Keratinocyte (primary cell): ENCODE data around the gene NCEH1. TPM values are rescaled to one million over a fixed set of nuclear protein-coding genes. Genes with fewer than 3 reads are reported as not detected.

Source experiments
- DNase-seq: peaks from one replicate; pipeline ENCODE4 v3.0.0-alpha.2; 2011; ENCODE audit warnings: low read depth, missing footprints, low spot score
- FAIRE-seq: peaks from 2 replicates; lab custom pipeline; 2011; peaks lifted over from hg19 to GRCh38; lab: Jason Lieb, UNC
- H2AFZ ChIP-seq: 2 replicates; pipeline ENCODE4 v1.6.0; 2012; ENCODE audit warnings: low read length, control low read depth, inconsistent platforms; ENCODE audit not compliant: control insufficient read depth
- H3K27ac ChIP-seq: 2 replicates; pipeline ENCODE4 v1.5.1; 2011; ENCODE audit warnings: low read length; ENCODE audit not compliant: control insufficient read depth, insufficient read depth
- H3K27me3 ChIP-seq: 3 replicates; pipeline ENCODE4 v1.6.0; 2011; ENCODE audit warnings: low read length; ENCODE audit not compliant: control insufficient read depth, insufficient read depth; ENCODE audit errors: extremely low read depth
- H3K36me3 ChIP-seq, 2 experiments: 2 replicates in 1 of 2; 3 replicates in 1 of 2; pipeline ENCODE4 v1.5.1; 2011; ENCODE audit warnings: low read length in 2 of 2, mild to moderate bottlenecking in 1 of 2; ENCODE audit not compliant: control insufficient read depth in 2 of 2, insufficient read depth in 2 of 2; ENCODE audit errors: extremely low read depth in 1 of 2
- H3K4me1 ChIP-seq: 3 replicates; pipeline ENCODE4 v1.5.1; 2011; ENCODE audit warnings: low read length; ENCODE audit not compliant: control insufficient read depth, insufficient read depth; ENCODE audit errors: extremely low read depth
- H3K4me2 ChIP-seq: 3 replicates; pipeline ENCODE4 v1.6.0; 2011; ENCODE audit warnings: low read depth, low read length; ENCODE audit not compliant: control insufficient read depth, insufficient read depth; ENCODE audit errors: extremely low read depth
- H3K4me3 ChIP-seq, 3 experiments: fragments of 200-600 bp in 1 of 3; sonication (generic) in 1 of 3; 2 replicates in 2 of 3; 3 replicates in 1 of 3; pipeline ENCODE4 v1.5.1; 2011 to 2016; ENCODE audit warnings: low read length in 3 of 3, mild to moderate bottlenecking in 3 of 3, control low read depth in 2 of 3, inconsistent platforms in 1 of 3, low read depth in 1 of 3, mixed read lengths in 1 of 3, mixed run types in 1 of 3, moderate library complexity in 1 of 3; ENCODE audit not compliant: control insufficient read depth in 2 of 3, insufficient read depth in 2 of 3; ENCODE audit errors: extremely low read depth in 1 of 3
- H3K79me2 ChIP-seq: 2 replicates; pipeline ENCODE4 v1.6.0; 2012; ENCODE audit warnings: low read length; ENCODE audit not compliant: control insufficient read depth, insufficient read depth
- H3K9ac ChIP-seq: 3 replicates; pipeline ENCODE4 v1.6.0; 2011; ENCODE audit warnings: low read length; ENCODE audit not compliant: control insufficient read depth, insufficient read depth; ENCODE audit errors: extremely low read depth
- H3K9me1 ChIP-seq: 3 replicates; pipeline ENCODE4 v1.6.0; 2011; ENCODE audit warnings: low read length; ENCODE audit not compliant: control insufficient read depth, insufficient read depth; ENCODE audit errors: extremely low read depth
- H3K9me3 ChIP-seq: 2 replicates; pipeline ENCODE4 v1.5.1; 2012; ENCODE audit warnings: low read depth, low read length; ENCODE audit not compliant: control insufficient read depth
- H4K20me1 ChIP-seq: 3 replicates; pipeline ENCODE4 v1.6.0; 2011; ENCODE audit warnings: low read length; ENCODE audit not compliant: control insufficient read depth, insufficient read depth; ENCODE audit errors: extremely low read depth
- EZH2 ChIP-seq: IDR thresholded peaks from one replicate; pipeline ENCODE4 v1.6.1; 2012; ENCODE audit warnings: inconsistent platforms, mild to moderate bottlenecking, low read length, moderate library complexity
- dilution Hi-C: fragments of 300-500 bp; cut with MboI; formaldehyde crosslinking; loops from one replicate; pipeline ENCODE4 v1.7.0; 2020; ENCODE audit warnings: low sequenced_read_pairs; ENCODE audit not compliant: extremely low pct_ligation_motif_present
- polyA plus RNA-seq, 5 experiments: library from polyadenylated mRNA; depleted of rRNA in 3 of 5; stranded (reverse) in 3 of 5; stranded (forward) in 1 of 5; unstranded in 1 of 5; fragments of >200 nt; gene quantifications; 1 replicate in 1 of 5; 2 replicates in 3 of 5; 3 replicates in 1 of 5; pipeline versions ENCODE4 v1.2.1 to v1.2.3, GENCODE V29; 2011 to 2012; ENCODE audit warnings: missing spikeins in 2 of 5, low read depth in 1 of 5, low replicate concordance in 1 of 5
- TF ChIP-seq, protein P1 (sequence below), 3 experiments: IDR thresholded peaks in 1 of 3; conservative IDR thresholded peaks in 1 of 3; optimal IDR thresholded peaks in 1 of 3; 2 replicates in 2 of 3; 3 replicates in 1 of 3; pipeline versions ENCODE3 to v1.5.1; 2011; ENCODE audit warnings: low read length in 3 of 3, mild to moderate bottlenecking in 3 of 3, moderate library complexity in 2 of 3, control low read depth in 1 of 3, inconsistent platforms in 1 of 3; ENCODE audit not compliant: insufficient read depth in 2 of 3; ENCODE audit errors: extremely low read depth in 1 of 3

The NCEH1 gene
- polyA plus RNA-seq, 1 donor (not counting 4 experiments of a cell fraction or from before 2014, with no cell fraction given), result 13.2 TPM

DNA sequence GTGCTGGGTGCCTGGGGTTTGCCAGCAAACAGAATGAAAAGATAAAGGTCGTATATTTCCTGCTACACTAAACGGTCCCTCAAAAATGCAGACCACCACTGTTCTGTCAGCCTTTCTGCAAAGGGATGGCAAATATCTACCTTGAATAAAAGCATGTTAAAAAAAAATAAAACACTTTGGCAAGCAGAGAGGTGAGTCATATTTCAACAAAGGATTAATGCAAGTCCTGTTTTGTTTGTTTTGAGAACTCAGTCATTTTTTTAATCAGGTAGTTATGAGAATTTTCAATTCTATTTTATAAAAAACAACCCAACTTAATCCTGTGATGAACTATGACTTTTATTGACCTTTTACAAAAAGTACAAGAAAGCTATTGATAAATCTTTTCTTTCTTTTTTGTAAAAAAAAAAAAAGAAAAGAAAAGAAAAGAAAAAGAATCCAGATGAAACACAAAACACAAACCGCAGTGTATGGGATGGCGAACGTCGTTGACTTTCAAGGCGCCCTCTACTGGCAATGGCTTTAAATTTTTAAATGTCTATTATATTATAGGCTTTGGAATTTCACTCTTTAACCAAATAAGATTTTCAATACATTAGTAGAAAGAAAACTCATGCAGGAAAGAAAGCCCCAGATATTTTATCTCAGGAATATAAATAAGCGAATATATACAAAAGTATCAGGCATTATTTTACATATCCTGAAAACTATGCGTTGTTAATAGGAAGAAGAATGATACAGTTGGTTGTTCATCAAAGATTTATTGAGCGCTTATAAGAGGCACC lies 87.8 kb downstream of the NCEH1 start:
- no peaks in the 10 kb centered on the region for H3K9me1 ChIP-seq
- DNase-seq, result no peak
- peaks cover 19% of the 10 kb centered on the region for H3K4me1 ChIP-seq
- H3K36me3 ChIP-seq, result no peaks in the 10 kb centered on the region
- peak overlapping the region; percentile 39 for H3K4me2 ChIP-seq
- peak overlapping the region; percentile 46 for H3K27ac ChIP-seq
- H3K4me3 ChIP-seq, result no peak overlapping the region
- no peaks in the 10 kb centered on the region for H3K9me3 ChIP-seq
- peak overlapping the region; percentile 16 for H3K9ac ChIP-seq
- H3K79me2 ChIP-seq, result no peaks in the 10 kb centered on the region
- H2AFZ ChIP-seq, result no peak overlapping the region
- no peak for FAIRE-seq
- no peaks in the 10 kb centered on the region for H3K27me3 ChIP-seq
- TF ChIP-seq, protein P1, sequence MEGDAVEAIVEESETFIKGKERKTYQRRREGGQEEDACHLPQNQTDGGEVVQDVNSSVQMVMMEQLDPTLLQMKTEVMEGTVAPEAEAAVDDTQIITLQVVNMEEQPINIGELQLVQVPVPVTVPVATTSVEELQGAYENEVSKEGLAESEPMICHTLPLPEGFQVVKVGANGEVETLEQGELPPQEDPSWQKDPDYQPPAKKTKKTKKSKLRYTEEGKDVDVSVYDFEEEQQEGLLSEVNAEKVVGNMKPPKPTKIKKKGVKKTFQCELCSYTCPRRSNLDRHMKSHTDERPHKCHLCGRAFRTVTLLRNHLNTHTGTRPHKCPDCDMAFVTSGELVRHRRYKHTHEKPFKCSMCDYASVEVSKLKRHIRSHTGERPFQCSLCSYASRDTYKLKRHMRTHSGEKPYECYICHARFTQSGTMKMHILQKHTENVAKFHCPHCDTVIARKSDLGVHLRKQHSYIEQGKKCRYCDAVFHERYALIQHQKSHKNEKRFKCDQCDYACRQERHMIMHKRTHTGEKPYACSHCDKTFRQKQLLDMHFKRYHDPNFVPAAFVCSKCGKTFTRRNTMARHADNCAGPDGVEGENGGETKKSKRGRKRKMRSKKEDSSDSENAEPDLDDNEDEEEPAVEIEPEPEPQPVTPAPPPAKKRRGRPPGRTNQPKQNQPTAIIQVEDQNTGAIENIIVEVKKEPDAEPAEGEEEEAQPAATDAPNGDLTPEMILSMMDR (optimal IDR thresholded peaks at IDR 0.05 in 1 of 3, IDR thresholded peaks at IDR 0.05 in 1 of 3, conservative IDR thresholded peaks at IDR 0.05 in 1 of 3; ENCODE audit: extremely low read depth in 1 of 3, insufficient read depth in 2 of 3, low read length in 3 of 3), result peak; percentile 50 to 57 (median 52)
- no peak for TF ChIP-seq EZH2
- H4K20me1 ChIP-seq, result no peaks in the 10 kb centered on the region
- dilution Hi-C loops, result no loop called here

DNA sequence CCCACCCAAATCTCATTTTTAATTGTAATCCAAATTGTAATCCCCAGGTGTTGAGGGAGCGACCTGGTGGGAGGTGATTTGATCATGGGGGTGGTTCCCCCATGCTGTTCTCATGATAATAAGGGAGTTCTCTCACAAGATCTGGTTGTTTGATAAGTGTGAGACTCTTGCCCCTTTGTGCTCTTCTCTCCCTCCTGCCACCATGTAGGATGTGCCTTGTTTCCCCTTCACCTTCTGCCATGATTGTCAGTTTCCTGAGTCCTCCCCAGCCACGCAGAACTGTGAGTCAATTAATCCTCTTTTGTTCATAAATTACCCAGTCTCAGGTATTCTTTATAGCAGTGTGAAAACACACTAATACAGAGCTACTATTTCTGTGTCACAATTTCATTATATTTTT lies 88.7 kb downstream of the NCEH1 start:
- no peaks in the 10 kb centered on the region for H4K20me1 ChIP-seq
- FAIRE-seq, result no peak
- H3K36me3 ChIP-seq, result no peaks in the 10 kb centered on the region
- no peaks in the 10 kb centered on the region for H3K79me2 ChIP-seq
- no peak overlapping the region for H3K4me3 ChIP-seq
- TF ChIP-seq EZH2, result no peak
- TF ChIP-seq, protein P1 (optimal IDR thresholded peaks at IDR 0.05 in 1 of 3, IDR thresholded peaks at IDR 0.05 in 1 of 3, conservative IDR thresholded peaks at IDR 0.05 in 1 of 3; ENCODE audit: extremely low read depth in 1 of 3, insufficient read depth in 2 of 3, low read length in 3 of 3), result no peak
- H3K27ac ChIP-seq, result no peak overlapping the region
- peaks cover 21% of the 10 kb centered on the region for H3K4me1 ChIP-seq
- H2AFZ ChIP-seq, result peak overlapping the region; percentile 55
- DNase-seq, result no peak
- no peaks in the 10 kb centered on the region for H3K9me3 ChIP-seq
- no peaks in the 10 kb centered on the region for H3K9me1 ChIP-seq
- no peaks in the 10 kb centered on the region for H3K27me3 ChIP-seq
- H3K9ac ChIP-seq, result no peak overlapping the region
- dilution Hi-C loops, result no loop called here
- H3K4me2 ChIP-seq, result no peak overlapping the region
